Stimulated activated CD8-positive, alpha-beta memory T cell treated with anti-CD3 and anti-CD28 coated beads, Interleukin-7, amount 100 ng/mL, for 4 hours (primary cell): ENCODE data around the gene PSPN.
"Not testable (repeated sequence)": the region's sequence is repeated elsewhere in the genome, so short reads cannot be mapped to it uniquely, and the experiment has no call there.

Source experiments
- DNase-seq, 2 donors: peaks; one replicate each; pipeline ENCODE4 v3.0.0-alpha.2; 2020; ENCODE audit warnings: low read depth in 2 of 2

PSPN gene

GRCh38 chr19:6402837-6403608, 27.3 kb upstream of the PSPN start:
- DNase-seq: no peak

GRCh38 chr19:6402058-6402457, 26.3 kb upstream of the PSPN start:
- no peak for DNase-seq

GRCh38 chr19:6400062-6400944, 24.6 kb upstream of the PSPN start:
- DNase-seq: not testable (repeated sequence)

GRCh38 chr19:6396305-6396704, 20.6 kb upstream of the PSPN start:
- DNase-seq: no peak

- no peak for DNase-seq
Measured at GRCh38 chr19:6394831-6395230, 19.1 kb upstream of the PSPN start.

- DNase-seq: peak in 1 of 2 donors; percentile 60
Measured at GRCh38 chr19:6393983-6394412, 18.3 kb upstream of the PSPN start.

- peak; percentile 89 to 91 for DNase-seq
Measured at GRCh38 chr19:6393074-6393982, 17.6 kb upstream of the PSPN start, which contains the start of gene GTF2F1. Gene GTF2F1 (minus strand): TSS chr19:6393164. CDS start chr19:6392995, 169 bp downstream.

- DNase-seq: no peak
Measured at GRCh38 chr19:6392221-6393073, 16.7 kb upstream of the PSPN start.

GRCh38 chr19:6387372-6387771, 11.6 kb upstream of the PSPN start:
- no peak for DNase-seq

GRCh38 chr19:6384381-6384780, 8.6 kb upstream of the PSPN start:
- no peak for DNase-seq

GRCh38 chr19:6383188-6383587, 7.5 kb upstream of the PSPN start:
- no peak for DNase-seq

- DNase-seq: no peak
Measured at GRCh38 chr19:6381030-6381750, 5.5 kb upstream of the PSPN start.

GRCh38 chr19:6379744-6380143, 4.0 kb upstream of the PSPN start:
- no peak for DNase-seq

- DNase-seq: no peak
Measured at GRCh38 chr19:6378486-6378885, 2.8 kb upstream of the PSPN start.

GRCh38 chr19:6378041-6378440, 2.3 kb upstream of the PSPN start:
- no peak for DNase-seq

GRCh38 chr19:6376512-6377190, 918 bp upstream of the PSPN start:
- no peak for DNase-seq

GRCh38 chr19:6374711-6375410, 872 bp downstream of the PSPN start:
- no peak for DNase-seq

GRCh38 chr19:6374161-6374709, 1.5 kb downstream of the PSPN start:
- no peak for DNase-seq

- DNase-seq: no peak
Measured at GRCh38 chr19:6373813-6374108, 2.0 kb downstream of the PSPN start.
